Fibroblast of mammary gland (primary cell): ENCODE measurements around the gene SGTA.

Experiments used
- DNase-seq: peaks from one replicate; pipeline ENCODE4 v3.0.0-alpha.2; 2010; ENCODE audit warnings: low read depth
- H3K4me3 ChIP-seq: 2 replicates; pipeline ENCODE4 v1.5.1; 2011; ENCODE audit warnings: low read depth, mild to moderate bottlenecking, low read length, moderate library complexity; ENCODE audit not compliant: control insufficient read depth
- TF ChIP-seq, protein P1 (sequence below): conservative IDR thresholded peaks from 2 replicates; pipeline ENCODE4 v1.5.1; 2011; ENCODE audit warnings: low read depth, low read length, inconsistent platforms; ENCODE audit not compliant: control insufficient read depth, insufficient read depth

SGTA gene

DNA sequence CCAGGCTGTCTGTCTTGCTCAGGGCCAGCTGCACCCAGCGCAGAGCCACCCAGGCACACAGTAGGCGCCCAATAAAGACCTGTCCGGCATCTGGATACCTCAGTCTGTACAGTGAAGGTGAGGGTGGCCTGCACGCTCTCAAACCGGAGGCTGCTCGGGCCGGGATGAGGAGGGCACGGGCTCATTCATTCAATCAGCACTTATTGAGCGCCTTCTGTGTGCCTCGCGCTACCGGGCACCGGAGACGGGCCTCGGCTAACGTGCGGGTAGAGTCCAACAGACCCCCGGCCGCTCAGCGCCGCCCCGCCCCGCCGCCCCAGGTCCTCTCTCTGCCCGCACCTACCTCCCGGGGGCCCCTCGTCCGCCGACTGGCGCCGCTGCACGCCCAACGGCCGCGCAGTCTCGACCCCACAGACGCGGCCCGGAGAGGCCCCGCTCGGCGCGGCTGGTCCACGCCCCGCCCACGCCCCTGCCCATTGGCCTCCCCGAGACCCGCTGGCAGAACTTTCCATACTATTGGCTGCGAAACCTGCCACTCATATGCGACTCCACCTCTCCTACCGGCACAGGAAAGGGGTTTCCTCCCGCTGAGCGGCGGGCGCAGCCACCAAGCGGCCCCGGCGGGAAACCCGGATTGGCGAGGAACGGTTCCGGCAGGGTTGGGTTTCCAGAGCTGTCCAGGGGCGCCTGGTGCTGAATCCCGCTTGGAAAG, 43.3 kb downstream of the SGTA start, which contains the start of gene SLC39A3:
TSS of gene SLC39A3 (minus strand) at position 416 of the 712 bp plus-strand sequence. CDS start 2,760 bp downstream, outside the sequence.
- TF ChIP-seq, protein P1, sequence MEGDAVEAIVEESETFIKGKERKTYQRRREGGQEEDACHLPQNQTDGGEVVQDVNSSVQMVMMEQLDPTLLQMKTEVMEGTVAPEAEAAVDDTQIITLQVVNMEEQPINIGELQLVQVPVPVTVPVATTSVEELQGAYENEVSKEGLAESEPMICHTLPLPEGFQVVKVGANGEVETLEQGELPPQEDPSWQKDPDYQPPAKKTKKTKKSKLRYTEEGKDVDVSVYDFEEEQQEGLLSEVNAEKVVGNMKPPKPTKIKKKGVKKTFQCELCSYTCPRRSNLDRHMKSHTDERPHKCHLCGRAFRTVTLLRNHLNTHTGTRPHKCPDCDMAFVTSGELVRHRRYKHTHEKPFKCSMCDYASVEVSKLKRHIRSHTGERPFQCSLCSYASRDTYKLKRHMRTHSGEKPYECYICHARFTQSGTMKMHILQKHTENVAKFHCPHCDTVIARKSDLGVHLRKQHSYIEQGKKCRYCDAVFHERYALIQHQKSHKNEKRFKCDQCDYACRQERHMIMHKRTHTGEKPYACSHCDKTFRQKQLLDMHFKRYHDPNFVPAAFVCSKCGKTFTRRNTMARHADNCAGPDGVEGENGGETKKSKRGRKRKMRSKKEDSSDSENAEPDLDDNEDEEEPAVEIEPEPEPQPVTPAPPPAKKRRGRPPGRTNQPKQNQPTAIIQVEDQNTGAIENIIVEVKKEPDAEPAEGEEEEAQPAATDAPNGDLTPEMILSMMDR: no peak
- H3K4me3 ChIP-seq: peak within 1 kb of the TSS; percentile 86
- peak; percentile 98 for DNase-seq

DNA sequence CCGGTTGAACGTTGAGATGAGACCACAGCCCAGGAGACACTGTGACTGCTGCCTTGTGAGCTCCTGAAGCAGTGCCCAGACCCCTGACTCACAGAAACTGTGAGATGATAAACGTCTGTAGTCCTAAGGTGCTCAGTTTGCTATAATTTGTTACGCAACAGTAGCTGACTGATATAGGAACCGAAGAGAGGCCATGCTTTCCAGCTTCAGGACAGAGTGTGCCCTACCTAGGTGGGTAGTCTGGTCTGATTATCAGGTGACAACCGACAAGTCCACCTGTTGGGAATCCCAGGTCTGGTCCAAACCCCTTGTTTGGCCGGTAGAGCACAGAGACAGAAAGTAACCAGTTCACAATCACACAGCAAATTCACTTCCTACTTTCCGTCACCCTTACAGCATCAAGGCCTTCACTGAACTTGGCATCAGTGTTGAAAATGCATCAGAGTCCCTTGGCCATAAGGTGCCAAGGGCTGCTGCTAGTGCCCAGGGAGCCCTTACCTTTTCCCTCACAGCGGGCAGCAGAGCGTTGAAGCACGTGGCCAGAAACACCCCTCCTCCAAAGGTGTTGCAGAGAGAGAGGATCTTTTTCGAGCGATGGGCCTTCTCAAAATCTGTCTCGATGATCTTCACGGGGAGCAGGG, 46.4 kb downstream of the SGTA start:
- no peak for DNase-seq
- H3K4me3 ChIP-seq: no peak overlapping the region

DNA sequence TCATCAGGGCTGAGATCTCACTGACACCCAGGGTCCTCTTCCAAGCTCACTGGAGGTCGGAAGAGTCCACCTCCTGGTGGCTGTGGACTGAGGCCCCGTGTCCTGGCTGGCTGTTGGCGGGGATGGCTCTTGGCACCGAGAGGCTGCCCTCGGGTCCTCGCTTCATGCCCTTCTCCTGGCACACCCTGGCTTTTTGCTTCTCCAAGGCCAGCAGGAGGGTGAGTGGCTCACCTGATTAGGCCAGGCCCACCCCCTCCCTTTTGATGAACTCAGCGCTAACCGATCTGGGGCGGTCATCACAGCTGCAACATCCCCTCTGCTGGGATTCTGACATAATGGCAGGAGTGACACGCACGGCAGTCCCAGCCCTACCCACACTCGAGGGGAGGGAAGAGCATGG, 47.7 kb downstream of the SGTA start:
- no peak overlapping the region for H3K4me3 ChIP-seq
- no peak for DNase-seq
- TF ChIP-seq, protein P1: no peak

More for the DNA sequence above, 46.4 kb downstream of the SGTA start:
- TF ChIP-seq, protein P1: no peak

DNA sequence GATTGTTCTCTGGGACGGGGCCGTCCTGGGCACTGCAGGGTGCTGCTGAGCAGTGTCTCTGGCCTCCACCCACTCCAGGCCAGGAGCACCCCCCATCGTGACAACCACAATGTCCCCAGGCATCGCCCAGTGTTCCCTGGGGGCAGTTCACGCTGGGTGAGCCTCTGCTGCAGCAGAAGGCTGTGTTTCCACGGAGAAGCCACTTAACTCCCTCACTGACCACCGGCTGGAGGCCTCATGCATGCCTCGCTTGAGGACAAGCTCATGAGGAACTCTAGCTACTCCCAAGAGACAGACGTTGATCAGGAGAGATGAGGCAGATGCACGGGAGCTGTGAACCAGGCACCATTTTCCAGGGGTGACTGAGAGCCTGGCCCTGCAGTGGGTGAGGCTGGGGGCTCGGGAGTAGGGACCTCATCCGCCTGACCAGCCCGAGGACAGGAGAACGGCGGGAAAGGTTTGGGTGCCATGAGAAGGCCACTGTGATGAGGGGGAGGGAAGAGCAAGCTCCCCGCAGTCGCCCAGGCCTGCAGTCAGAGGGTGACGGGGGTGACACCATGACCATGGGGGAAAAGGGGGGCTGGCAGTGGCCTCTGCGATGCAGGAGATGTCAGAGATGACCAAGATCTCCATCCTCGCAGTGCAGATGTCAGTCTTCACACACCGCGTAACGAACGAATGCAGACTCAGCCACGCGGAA, 48.3 kb downstream of the SGTA start:
- TF ChIP-seq, protein P1: no peak
- H3K4me3 ChIP-seq: no peak overlapping the region
- DNase-seq: no peak

DNA sequence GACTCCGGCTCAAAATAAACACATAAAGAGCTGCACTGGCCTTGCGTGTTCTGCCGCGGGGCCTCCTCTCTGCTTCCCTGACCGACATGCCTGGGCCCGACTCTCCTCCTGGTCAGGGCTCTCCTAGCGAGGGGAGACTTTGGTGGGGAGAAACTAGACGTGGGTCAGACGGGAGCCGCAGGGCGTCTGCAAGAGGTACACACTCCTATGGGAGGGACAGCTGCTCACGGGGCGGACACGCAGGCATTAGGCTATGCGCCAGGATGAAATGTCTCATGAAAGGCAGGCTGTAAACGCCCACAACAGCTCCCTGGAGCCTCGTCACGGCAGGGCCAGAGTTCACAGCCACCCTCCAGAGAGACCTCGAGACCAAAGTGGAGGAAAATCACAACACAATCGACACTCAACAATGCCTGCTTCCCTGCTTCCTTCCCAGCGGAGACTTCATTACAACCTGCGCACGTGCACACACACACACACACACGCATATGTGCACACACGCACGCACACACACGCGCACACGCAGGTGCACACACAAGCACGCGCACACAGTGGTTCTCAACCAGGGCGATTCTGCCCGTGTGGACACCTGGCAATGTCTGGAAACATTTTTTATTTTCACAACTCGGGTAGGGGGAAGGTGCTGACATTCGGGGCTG, 49.0 kb downstream of the SGTA start:
- H3K4me3 ChIP-seq: no peak overlapping the region
- DNase-seq: peak; percentile 59
- TF ChIP-seq, protein P1: no peak

DNA sequence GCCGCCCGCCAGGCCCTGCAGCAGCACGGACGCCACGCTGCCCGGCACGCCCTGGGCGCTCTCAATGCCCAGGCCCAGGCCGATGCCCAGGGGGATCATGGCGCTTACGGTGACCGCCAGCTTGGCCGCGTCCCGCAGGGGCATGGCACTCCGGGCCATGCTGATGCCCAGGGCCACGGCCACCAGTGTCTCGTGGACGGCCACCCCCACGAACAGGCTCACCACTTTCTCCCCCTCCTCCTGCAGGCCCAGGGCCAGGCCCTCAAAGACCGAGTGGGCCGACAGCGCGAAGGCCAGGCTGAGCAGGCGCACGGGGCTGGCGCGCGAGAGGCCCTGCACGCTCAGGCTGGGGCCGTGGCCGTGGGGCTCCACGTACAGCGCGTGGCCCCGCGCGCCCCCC, 50.2 kb downstream of the SGTA start:
- H3K4me3 ChIP-seq: no peak overlapping the region
- TF ChIP-seq, protein P1: no peak
- DNase-seq: no peak
